Keratinocyte (primary cell): Measurements from ENCODE around the gene MMP14. TPM values are rescaled to one million over a fixed set of nuclear protein-coding genes. Genes with fewer than 3 reads are reported as not detected.

Experiments used
- DNase-seq: peaks from one replicate; pipeline ENCODE4 v3.0.0-alpha.2; 2011; ENCODE audit warnings: low read depth, missing footprints, low spot score
- FAIRE-seq: peaks from 2 replicates; lab custom pipeline; 2011; peaks lifted over from hg19 to GRCh38; lab: Jason Lieb, UNC
- H2AFZ ChIP-seq: 2 replicates; pipeline ENCODE4 v1.6.0; 2012; ENCODE audit warnings: low read length, control low read depth, inconsistent platforms; ENCODE audit not compliant: control insufficient read depth
- H3K27ac ChIP-seq: 2 replicates; pipeline ENCODE4 v1.5.1; 2011; ENCODE audit warnings: low read length; ENCODE audit not compliant: control insufficient read depth, insufficient read depth
- H3K27me3 ChIP-seq: 3 replicates; pipeline ENCODE4 v1.6.0; 2011; ENCODE audit warnings: low read length; ENCODE audit not compliant: control insufficient read depth, insufficient read depth; ENCODE audit errors: extremely low read depth
- H3K36me3 ChIP-seq, 2 experiments: 2 replicates in 1 of 2; 3 replicates in 1 of 2; pipeline ENCODE4 v1.5.1; 2011; ENCODE audit warnings: low read length in 2 of 2, mild to moderate bottlenecking in 1 of 2; ENCODE audit not compliant: control insufficient read depth in 2 of 2, insufficient read depth in 2 of 2; ENCODE audit errors: extremely low read depth in 1 of 2
- H3K4me1 ChIP-seq: 3 replicates; pipeline ENCODE4 v1.5.1; 2011; ENCODE audit warnings: low read length; ENCODE audit not compliant: control insufficient read depth, insufficient read depth; ENCODE audit errors: extremely low read depth
- H3K4me2 ChIP-seq: 3 replicates; pipeline ENCODE4 v1.6.0; 2011; ENCODE audit warnings: low read depth, low read length; ENCODE audit not compliant: control insufficient read depth, insufficient read depth; ENCODE audit errors: extremely low read depth
- H3K4me3 ChIP-seq, 3 experiments: fragments of 200-600 bp in 1 of 3; sonication (generic) in 1 of 3; 2 replicates in 2 of 3; 3 replicates in 1 of 3; pipeline ENCODE4 v1.5.1; 2011 to 2016; ENCODE audit warnings: low read length in 3 of 3, mild to moderate bottlenecking in 3 of 3, control low read depth in 2 of 3, inconsistent platforms in 1 of 3, low read depth in 1 of 3, mixed read lengths in 1 of 3, mixed run types in 1 of 3, moderate library complexity in 1 of 3; ENCODE audit not compliant: control insufficient read depth in 2 of 3, insufficient read depth in 2 of 3; ENCODE audit errors: extremely low read depth in 1 of 3
- H3K79me2 ChIP-seq: 2 replicates; pipeline ENCODE4 v1.6.0; 2012; ENCODE audit warnings: low read length; ENCODE audit not compliant: control insufficient read depth, insufficient read depth
- H3K9ac ChIP-seq: 3 replicates; pipeline ENCODE4 v1.6.0; 2011; ENCODE audit warnings: low read length; ENCODE audit not compliant: control insufficient read depth, insufficient read depth; ENCODE audit errors: extremely low read depth
- H3K9me1 ChIP-seq: 3 replicates; pipeline ENCODE4 v1.6.0; 2011; ENCODE audit warnings: low read length; ENCODE audit not compliant: control insufficient read depth, insufficient read depth; ENCODE audit errors: extremely low read depth
- H3K9me3 ChIP-seq: 2 replicates; pipeline ENCODE4 v1.5.1; 2012; ENCODE audit warnings: low read depth, low read length; ENCODE audit not compliant: control insufficient read depth
- H4K20me1 ChIP-seq: 3 replicates; pipeline ENCODE4 v1.6.0; 2011; ENCODE audit warnings: low read length; ENCODE audit not compliant: control insufficient read depth, insufficient read depth; ENCODE audit errors: extremely low read depth
- EZH2 ChIP-seq: IDR thresholded peaks from one replicate; pipeline ENCODE4 v1.6.1; 2012; ENCODE audit warnings: inconsistent platforms, mild to moderate bottlenecking, low read length, moderate library complexity
- dilution Hi-C: fragments of 300-500 bp; cut with MboI; formaldehyde crosslinking; loops from one replicate; pipeline ENCODE4 v1.7.0; 2020; ENCODE audit warnings: low sequenced_read_pairs; ENCODE audit not compliant: extremely low pct_ligation_motif_present
- polyA plus RNA-seq, 5 experiments: library from polyadenylated mRNA; depleted of rRNA in 3 of 5; stranded (reverse) in 3 of 5; stranded (forward) in 1 of 5; unstranded in 1 of 5; fragments of >200 nt; gene quantifications; 1 replicate in 1 of 5; 2 replicates in 3 of 5; 3 replicates in 1 of 5; pipeline versions ENCODE4 v1.2.1 to v1.2.3, GENCODE V29; 2011 to 2012; ENCODE audit warnings: missing spikeins in 2 of 5, low read depth in 1 of 5, low replicate concordance in 1 of 5
- TF ChIP-seq, protein P1 (sequence below), 3 experiments: IDR thresholded peaks in 1 of 3; conservative IDR thresholded peaks in 1 of 3; optimal IDR thresholded peaks in 1 of 3; 2 replicates in 2 of 3; 3 replicates in 1 of 3; pipeline versions ENCODE3 to v1.5.1; 2011; ENCODE audit warnings: low read length in 3 of 3, mild to moderate bottlenecking in 3 of 3, moderate library complexity in 2 of 3, control low read depth in 1 of 3, inconsistent platforms in 1 of 3; ENCODE audit not compliant: insufficient read depth in 2 of 3; ENCODE audit errors: extremely low read depth in 1 of 3

The MMP14 gene
- polyA plus RNA-seq, 1 donor (not counting 4 experiments of a cell fraction or from before 2014, with no cell fraction given), result 185 TPM

DNA sequence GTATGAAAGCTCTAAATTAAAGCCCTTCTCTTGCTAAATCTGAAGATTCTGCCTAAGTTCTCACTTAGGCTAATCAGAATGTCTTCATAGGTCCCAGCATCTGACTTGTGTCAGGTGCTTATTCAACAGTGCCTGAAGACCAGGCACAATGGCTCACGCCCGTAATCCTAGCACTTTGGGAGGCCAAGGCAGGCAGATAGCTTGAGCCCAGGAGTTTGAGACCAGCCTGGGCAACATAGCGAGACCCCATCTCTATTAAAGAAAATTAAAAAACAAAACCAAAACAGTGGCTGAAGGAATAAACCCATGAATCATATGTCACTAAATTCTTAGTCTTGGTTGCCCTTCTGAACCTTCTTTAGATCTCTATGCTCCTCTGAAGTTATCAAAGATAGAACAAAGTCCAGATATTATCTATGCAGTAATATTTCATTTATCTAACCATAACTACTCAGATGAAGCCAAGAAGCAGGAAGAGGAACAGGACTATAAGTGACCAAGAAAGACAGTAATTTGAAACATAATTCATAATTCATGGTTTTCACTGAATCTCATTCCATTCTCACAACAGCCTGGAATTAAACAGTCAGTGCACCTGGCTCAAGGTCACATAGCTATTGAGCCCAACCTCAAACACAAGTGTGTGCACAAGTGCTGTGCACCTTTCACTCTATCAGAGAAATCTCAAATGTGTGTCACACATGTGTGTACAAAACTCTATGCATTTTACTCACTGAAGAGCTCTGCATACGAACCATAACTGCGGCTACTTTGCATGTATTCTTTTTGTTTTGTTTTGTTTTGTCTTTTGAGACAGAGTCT, 27.8 kb upstream of the MMP14 start:
- no peak overlapping the region for H2AFZ ChIP-seq
- peaks cover 12% of the 10 kb centered on the region for H3K4me1 ChIP-seq
- no peak overlapping the region for H3K9ac ChIP-seq
- no peak overlapping the region for H3K4me3 ChIP-seq
- dilution Hi-C loops, result no loop called here
- no peaks in the 10 kb centered on the region for H3K9me3 ChIP-seq
- FAIRE-seq (no peak), DNase-seq (no peak)
- H3K36me3 ChIP-seq, result no peaks in the 10 kb centered on the region
- H3K4me2 ChIP-seq, result no peak overlapping the region
- no peaks in the 10 kb centered on the region for H3K9me1 ChIP-seq
- no peaks in the 10 kb centered on the region for H4K20me1 ChIP-seq
- no peaks in the 10 kb centered on the region for H3K79me2 ChIP-seq
- H3K27me3 ChIP-seq, result no peaks in the 10 kb centered on the region
- no peak overlapping the region for H3K27ac ChIP-seq
- TF ChIP-seq, protein P1, sequence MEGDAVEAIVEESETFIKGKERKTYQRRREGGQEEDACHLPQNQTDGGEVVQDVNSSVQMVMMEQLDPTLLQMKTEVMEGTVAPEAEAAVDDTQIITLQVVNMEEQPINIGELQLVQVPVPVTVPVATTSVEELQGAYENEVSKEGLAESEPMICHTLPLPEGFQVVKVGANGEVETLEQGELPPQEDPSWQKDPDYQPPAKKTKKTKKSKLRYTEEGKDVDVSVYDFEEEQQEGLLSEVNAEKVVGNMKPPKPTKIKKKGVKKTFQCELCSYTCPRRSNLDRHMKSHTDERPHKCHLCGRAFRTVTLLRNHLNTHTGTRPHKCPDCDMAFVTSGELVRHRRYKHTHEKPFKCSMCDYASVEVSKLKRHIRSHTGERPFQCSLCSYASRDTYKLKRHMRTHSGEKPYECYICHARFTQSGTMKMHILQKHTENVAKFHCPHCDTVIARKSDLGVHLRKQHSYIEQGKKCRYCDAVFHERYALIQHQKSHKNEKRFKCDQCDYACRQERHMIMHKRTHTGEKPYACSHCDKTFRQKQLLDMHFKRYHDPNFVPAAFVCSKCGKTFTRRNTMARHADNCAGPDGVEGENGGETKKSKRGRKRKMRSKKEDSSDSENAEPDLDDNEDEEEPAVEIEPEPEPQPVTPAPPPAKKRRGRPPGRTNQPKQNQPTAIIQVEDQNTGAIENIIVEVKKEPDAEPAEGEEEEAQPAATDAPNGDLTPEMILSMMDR (optimal IDR thresholded peaks at IDR 0.05 in 1 of 3, IDR thresholded peaks at IDR 0.05 in 1 of 3, conservative IDR thresholded peaks at IDR 0.05 in 1 of 3; ENCODE audit: extremely low read depth in 1 of 3, insufficient read depth in 2 of 3, low read length in 3 of 3), result no peak
- TF ChIP-seq EZH2, result no peak

DNA sequence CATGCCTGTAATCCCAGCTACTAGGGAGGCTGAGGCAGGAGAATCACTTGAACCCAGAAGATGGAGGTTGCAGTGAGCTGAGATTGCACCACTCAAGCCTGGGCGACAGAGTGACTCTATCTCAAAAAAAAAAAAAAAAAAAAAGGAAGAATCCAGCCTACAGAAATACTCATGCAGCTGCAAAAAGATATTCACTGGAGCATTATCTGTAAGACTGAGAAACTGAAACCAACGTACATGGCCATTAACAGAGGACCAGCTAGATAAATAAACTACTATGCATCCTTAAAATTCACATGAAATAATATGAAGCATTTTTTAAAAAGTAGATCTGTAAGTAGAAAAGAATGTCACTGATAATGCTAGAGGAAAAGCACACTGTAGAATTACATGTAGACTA, 24.7 kb upstream of the MMP14 start:
- Histone ChIP-seq H3K27me3 (no peaks in the 10 kb centered on the region), H3K9me3 (no peaks in the 10 kb centered on the region), H4K20me1 (no peaks in the 10 kb centered on the region), H3K79me2 (no peaks in the 10 kb centered on the region), H3K4me3 (no peak overlapping the region), H3K9ac (no peak overlapping the region), H3K4me2 (no peak overlapping the region), H3K4me1 (peaks cover 18% of the 10 kb centered on the region), H3K36me3 (no peaks in the 10 kb centered on the region), H3K27ac (no peak overlapping the region), H2AFZ (no peak overlapping the region), H3K9me1 (no peaks in the 10 kb centered on the region)
- TF ChIP-seq EZH2, result no peak
- TF ChIP-seq, protein P1 (optimal IDR thresholded peaks at IDR 0.05 in 1 of 3, IDR thresholded peaks at IDR 0.05 in 1 of 3, conservative IDR thresholded peaks at IDR 0.05 in 1 of 3; ENCODE audit: extremely low read depth in 1 of 3, insufficient read depth in 2 of 3, low read length in 3 of 3), result no peak
- no peak for DNase-seq
- FAIRE-seq, result no peak
- dilution Hi-C loops, result no loop called here
